Measurements from ENCODE around the gene AGTR1. TPM values are rescaled to one million over a fixed set of nuclear protein-coding genes. Genes with fewer than 3 reads are reported as not detected.
"Not testable (repeated sequence)": the region's sequence is repeated elsewhere in the genome, so short reads cannot be mapped to it uniquely, and the experiment has no call there.

Gene AGTR1
- total and polyA plus RNA-seq, 2 donors (not counting 3 experiments of a cell fraction or from before 2014, with no cell fraction given) = not detected

GRCh38 chr3:148751461-148751860, 53.8 kb downstream of the AGTR1 start:
- intact Hi-C loops (cut with micrococcal nuclease) = no loop called here
- no peaks in the 10 kb centered on the region for H3K27me3 ChIP-seq (ENCODE audit: control insufficient read depth in 2 of 2, insufficient read depth in 2 of 2, low read length in 2 of 2)
- TF ChIP-seq POLR2AphosphoS5 (IDR thresholded peaks at IDR 0.05; ENCODE audit: insufficient read depth, low read depth, low read length) = no peak
- no peak for TF ChIP-seq GATA2 (IDR thresholded peaks at IDR 0.05; ENCODE audit: insufficient read depth, insufficient read length, low read depth, low read length)
- TF ChIP-seq MAX (IDR thresholded peaks at IDR 0.05; ENCODE audit: insufficient read depth, insufficient read length) = no peak
- no peak for TF ChIP-seq POLR2A (IDR thresholded peaks at IDR 0.05; ENCODE audit: low read depth, low read length)
- TF ChIP-seq, protein P1, sequence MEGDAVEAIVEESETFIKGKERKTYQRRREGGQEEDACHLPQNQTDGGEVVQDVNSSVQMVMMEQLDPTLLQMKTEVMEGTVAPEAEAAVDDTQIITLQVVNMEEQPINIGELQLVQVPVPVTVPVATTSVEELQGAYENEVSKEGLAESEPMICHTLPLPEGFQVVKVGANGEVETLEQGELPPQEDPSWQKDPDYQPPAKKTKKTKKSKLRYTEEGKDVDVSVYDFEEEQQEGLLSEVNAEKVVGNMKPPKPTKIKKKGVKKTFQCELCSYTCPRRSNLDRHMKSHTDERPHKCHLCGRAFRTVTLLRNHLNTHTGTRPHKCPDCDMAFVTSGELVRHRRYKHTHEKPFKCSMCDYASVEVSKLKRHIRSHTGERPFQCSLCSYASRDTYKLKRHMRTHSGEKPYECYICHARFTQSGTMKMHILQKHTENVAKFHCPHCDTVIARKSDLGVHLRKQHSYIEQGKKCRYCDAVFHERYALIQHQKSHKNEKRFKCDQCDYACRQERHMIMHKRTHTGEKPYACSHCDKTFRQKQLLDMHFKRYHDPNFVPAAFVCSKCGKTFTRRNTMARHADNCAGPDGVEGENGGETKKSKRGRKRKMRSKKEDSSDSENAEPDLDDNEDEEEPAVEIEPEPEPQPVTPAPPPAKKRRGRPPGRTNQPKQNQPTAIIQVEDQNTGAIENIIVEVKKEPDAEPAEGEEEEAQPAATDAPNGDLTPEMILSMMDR (IDR thresholded peaks at IDR 0.05; ENCODE audit: extremely low read depth in 1 of 2, insufficient read depth in 1 of 2, low read depth in 1 of 2, low read length in 2 of 2) = no peak
- TF ChIP-seq EZH2 (IDR thresholded peaks at IDR 0.05; ENCODE audit: borderline replicate concordance, low read depth, low read length, severe bottlenecking) = no peak
- TF ChIP-seq FOS (IDR thresholded peaks at IDR 0.05; ENCODE audit: borderline replicate concordance, insufficient read depth, low read length) = no peak
- no peak for TF ChIP-seq JUN (IDR thresholded peaks at IDR 0.05; ENCODE audit: borderline replicate concordance, insufficient read depth, insufficient read length, low read depth)
- TF ChIP-seq MYC (IDR thresholded peaks at IDR 0.05; ENCODE audit: low read depth, low read length) = no peak
- H3K9ac ChIP-seq (replicated peaks; ENCODE audit: extremely low read depth, insufficient read depth, low read length) = no peak overlapping the region
- H4K20me1 ChIP-seq (replicated peaks; ENCODE audit: control insufficient read depth, extremely low read depth, insufficient read depth, low read length) = no peaks in the 10 kb centered on the region
- dilution Hi-C loops (cut with MboI; ENCODE audit: extremely low pct_ligation_motif_present, low sequenced_read_pairs) = no loop called here
- H3K9me3 ChIP-seq (replicated peaks; ENCODE audit: control insufficient read depth, insufficient read depth, low read length) = no peaks in the 10 kb centered on the region
- H3K4me3 ChIP-seq (replicated peaks in 1 of 3; ENCODE audit: insufficient read depth in 1 of 3, low read depth in 1 of 3, low read length in 3 of 3) = no peak overlapping the region
- H3K9me1 ChIP-seq (replicated peaks; ENCODE audit: control insufficient read depth, extremely low read depth, insufficient read depth, low read length) = no peaks in the 10 kb centered on the region
- BruUV-seq (replicated peaks) = no TSS peak
- CTCF ChIA-PET = no interaction called here
- no peak overlapping the region for H2AFZ ChIP-seq (ENCODE audit: low read depth, low read length)
- H3K4me2 ChIP-seq (ENCODE audit: insufficient read depth, low read length) = no peak overlapping the region
- H3K27ac ChIP-seq (ENCODE audit: insufficient read depth, low read depth, low read length) = no peak overlapping the region
- H3K36me3 ChIP-seq (ENCODE audit: control insufficient read depth in 2 of 2, extremely low read depth in 1 of 2, insufficient read depth in 2 of 2, low read length in 2 of 2) = no peaks in the 10 kb centered on the region
- no peak for DNase-seq (ENCODE audit: low read depth, low spot score)
- no peak for FAIRE-seq
- POLR2A ChIA-PET = no interaction called here
- H3K79me2 ChIP-seq (ENCODE audit: control insufficient read depth, insufficient read depth, low read length) = no peaks in the 10 kb centered on the region
- H3K4me1 ChIP-seq (ENCODE audit: control insufficient read depth, extremely low read depth, insufficient read depth, low read length) = no peaks in the 10 kb centered on the region

DNA sequence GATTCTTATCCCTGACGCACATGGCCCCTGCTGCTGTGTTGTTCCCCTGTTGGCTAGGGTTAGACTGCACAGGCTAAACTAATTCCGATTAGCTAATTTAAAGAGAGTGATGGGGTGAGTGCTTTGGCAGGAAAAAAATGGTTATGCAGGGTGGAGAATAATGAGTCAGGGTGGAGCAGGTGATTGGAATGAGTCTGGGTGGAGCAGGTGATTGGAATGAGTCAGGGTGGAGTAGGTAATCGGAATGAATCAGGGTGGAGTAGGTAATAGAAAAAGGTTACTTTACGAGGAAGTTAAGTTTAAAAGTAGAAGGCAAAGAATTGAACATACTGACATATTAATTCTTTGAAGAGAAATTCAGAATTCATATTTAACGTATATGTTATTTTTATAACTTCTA, 55.7 kb downstream of the AGTR1 start:
- H3K4me1 ChIP-seq (ENCODE audit: control insufficient read depth, extremely low read depth, insufficient read depth, low read length); DNase-seq (ENCODE audit: low read depth, low spot score); H3K9me1 ChIP-seq (replicated peaks; ENCODE audit: control insufficient read depth, extremely low read depth, insufficient read depth, low read length); H4K20me1 ChIP-seq (replicated peaks; ENCODE audit: control insufficient read depth, extremely low read depth, insufficient read depth, low read length); H3K9me3 ChIP-seq (replicated peaks; ENCODE audit: control insufficient read depth, insufficient read depth, low read length); intact Hi-C loops (cut with micrococcal nuclease); H3K9ac ChIP-seq (replicated peaks; ENCODE audit: extremely low read depth, insufficient read depth, low read length); H3K79me2 ChIP-seq (ENCODE audit: control insufficient read depth, insufficient read depth, low read length); POLR2A ChIA-PET; H2AFZ ChIP-seq (ENCODE audit: low read depth, low read length); H3K36me3 ChIP-seq (ENCODE audit: control insufficient read depth in 2 of 2, extremely low read depth in 1 of 2, insufficient read depth in 2 of 2, low read length in 2 of 2); H3K4me3 ChIP-seq (replicated peaks in 1 of 3; ENCODE audit: insufficient read depth in 1 of 3, low read depth in 1 of 3, low read length in 3 of 3); dilution Hi-C loops (cut with MboI; ENCODE audit: extremely low pct_ligation_motif_present, low sequenced_read_pairs); H3K27ac ChIP-seq (ENCODE audit: insufficient read depth, low read depth, low read length); CTCF ChIA-PET; H3K4me2 ChIP-seq (ENCODE audit: insufficient read depth, low read length); H3K27me3 ChIP-seq (ENCODE audit: control insufficient read depth in 2 of 2, insufficient read depth in 2 of 2, low read length in 2 of 2); FAIRE-seq; BruUV-seq (replicated peaks): not testable (repeated sequence)

All from endothelial cell of umbilical vein (primary cell).